ENCODE results near the gene C13orf46.

The C13orf46 gene

GRCh38 chr13:114015111-114015968 lies 41.5 kb upstream of the C13orf46 start:
- in situ Hi-C loops (cut with MboI; ENCODE audit: low sequenced_read_pairs), result no loop called here
- Histone ChIP-seq H3K9me3 (no peaks in the 10 kb centered on the region), H3K4me1 (no peaks in the 10 kb centered on the region), H3K27me3 (ENCODE audit: low read depth) (no peaks in the 10 kb centered on the region), H3K4me3 (no peak overlapping the region), H3K36me3 (replicated peaks) (no peaks in the 10 kb centered on the region)
- no peak for DNase-seq (ENCODE audit: low spot score in 2 of 2)

GRCh38 chr13:114013952-114014629 lies 40.2 kb upstream of the C13orf46 start:
- no peak overlapping the region for H3K4me3 ChIP-seq
- no peak for DNase-seq (ENCODE audit: low spot score in 2 of 2)
- in situ Hi-C loops (cut with MboI; ENCODE audit: low sequenced_read_pairs), result no loop called here
- no peaks in the 10 kb centered on the region for H3K4me1 ChIP-seq
- H3K27me3 ChIP-seq (ENCODE audit: low read depth), result no peaks in the 10 kb centered on the region
- no peaks in the 10 kb centered on the region for H3K36me3 ChIP-seq (replicated peaks)
- H3K9me3 ChIP-seq, result no peaks in the 10 kb centered on the region

DNA sequence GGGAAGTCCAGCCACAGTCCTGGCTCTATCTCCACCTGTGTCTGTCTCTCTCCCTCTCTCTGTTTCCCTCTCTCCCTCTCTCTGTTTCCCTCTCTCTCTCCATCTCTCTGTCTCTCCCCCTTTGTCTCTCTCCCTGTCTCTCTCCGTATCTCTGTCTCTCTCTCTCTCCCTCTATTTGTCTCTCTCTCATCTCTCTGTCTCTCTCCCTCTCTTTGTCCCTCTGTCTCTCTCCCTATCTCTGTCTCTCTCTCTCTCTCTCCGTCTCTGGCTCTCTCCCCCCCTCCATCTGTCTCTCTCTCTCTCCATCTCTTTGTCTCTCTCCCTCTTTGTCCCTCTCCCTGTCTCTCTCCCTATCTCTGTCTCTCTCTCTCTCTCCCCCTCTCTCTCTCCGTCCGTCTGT lies 39.5 kb upstream of the C13orf46 start:
- H3K27me3 ChIP-seq (ENCODE audit: low read depth), result no peaks in the 10 kb centered on the region
- H3K4me3 ChIP-seq, result no peak overlapping the region
- no peaks in the 10 kb centered on the region for H3K36me3 ChIP-seq (replicated peaks)
- no peaks in the 10 kb centered on the region for H3K4me1 ChIP-seq
- no peak for DNase-seq (ENCODE audit: low spot score in 2 of 2)
- H3K9me3 ChIP-seq, result no peaks in the 10 kb centered on the region
- in situ Hi-C loops (cut with MboI; ENCODE audit: low sequenced_read_pairs), result no loop called here

DNA sequence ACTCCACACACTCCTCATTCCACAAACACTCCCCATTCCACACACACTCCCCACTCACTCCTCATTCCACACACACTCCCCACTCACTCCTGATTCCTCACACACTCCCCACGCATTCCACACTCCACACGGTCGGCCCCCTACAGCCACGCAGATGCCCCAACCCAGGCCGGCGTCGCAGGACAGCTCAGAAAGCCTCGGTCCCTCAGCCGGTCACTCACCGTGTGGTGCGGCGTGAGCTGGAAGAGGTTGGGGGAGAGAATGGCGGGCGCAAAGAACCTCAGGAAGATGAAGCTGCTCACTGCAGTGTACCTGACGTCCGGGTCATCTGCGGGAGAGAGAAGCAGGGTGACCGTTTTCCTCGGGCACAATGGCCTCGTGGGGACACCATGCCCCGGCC lies 39.0 kb upstream of the C13orf46 start:
- Histone ChIP-seq H3K4me1 (no peaks in the 10 kb centered on the region), H3K4me3 (no peak overlapping the region), H3K36me3 (replicated peaks) (no peaks in the 10 kb centered on the region), H3K9me3 (no peaks in the 10 kb centered on the region), H3K27me3 (ENCODE audit: low read depth) (no peaks in the 10 kb centered on the region)
- no peak for DNase-seq (ENCODE audit: low spot score in 2 of 2)
- in situ Hi-C loops (cut with MboI; ENCODE audit: low sequenced_read_pairs), result no loop called here

DNA sequence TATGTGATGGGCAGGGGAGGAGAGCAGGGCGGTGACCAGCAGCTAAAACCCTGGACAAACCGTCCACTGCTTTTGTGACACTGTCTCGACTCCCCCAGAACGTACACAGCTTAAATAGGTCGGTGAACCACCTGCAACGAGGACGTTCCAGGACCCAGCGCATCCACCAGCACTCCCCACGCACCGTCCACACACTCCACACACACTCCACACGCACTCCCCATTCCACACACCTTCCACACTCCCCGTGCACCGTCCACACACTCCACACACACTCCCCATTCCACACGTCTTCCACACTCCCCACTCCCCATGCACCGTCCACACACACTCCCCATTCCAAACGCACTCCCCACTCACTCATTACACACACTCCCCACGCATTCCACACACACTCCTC lies 38.3 kb upstream of the C13orf46 start:
- Histone ChIP-seq H3K27me3 (ENCODE audit: low read depth) (no peaks in the 10 kb centered on the region), H3K4me1 (no peaks in the 10 kb centered on the region), H3K36me3 (replicated peaks) (no peaks in the 10 kb centered on the region), H3K4me3 (no peak overlapping the region), H3K9me3 (no peaks in the 10 kb centered on the region)
- DNase-seq (ENCODE audit: low spot score in 2 of 2), result no peak
- in situ Hi-C loops (cut with MboI; ENCODE audit: low sequenced_read_pairs), result no loop called here

GRCh38 chr13:114011226-114011625 lies 37.4 kb upstream of the C13orf46 start:
- Histone ChIP-seq H3K4me3 (no peak overlapping the region), H3K9me3 (no peaks in the 10 kb centered on the region), H3K27me3 (ENCODE audit: low read depth) (no peaks in the 10 kb centered on the region), H3K36me3 (replicated peaks) (no peaks in the 10 kb centered on the region), H3K4me1 (no peaks in the 10 kb centered on the region)
- DNase-seq (ENCODE audit: low spot score in 2 of 2), result no peak
- in situ Hi-C loops (cut with MboI; ENCODE audit: low sequenced_read_pairs), result no loop called here

DNA sequence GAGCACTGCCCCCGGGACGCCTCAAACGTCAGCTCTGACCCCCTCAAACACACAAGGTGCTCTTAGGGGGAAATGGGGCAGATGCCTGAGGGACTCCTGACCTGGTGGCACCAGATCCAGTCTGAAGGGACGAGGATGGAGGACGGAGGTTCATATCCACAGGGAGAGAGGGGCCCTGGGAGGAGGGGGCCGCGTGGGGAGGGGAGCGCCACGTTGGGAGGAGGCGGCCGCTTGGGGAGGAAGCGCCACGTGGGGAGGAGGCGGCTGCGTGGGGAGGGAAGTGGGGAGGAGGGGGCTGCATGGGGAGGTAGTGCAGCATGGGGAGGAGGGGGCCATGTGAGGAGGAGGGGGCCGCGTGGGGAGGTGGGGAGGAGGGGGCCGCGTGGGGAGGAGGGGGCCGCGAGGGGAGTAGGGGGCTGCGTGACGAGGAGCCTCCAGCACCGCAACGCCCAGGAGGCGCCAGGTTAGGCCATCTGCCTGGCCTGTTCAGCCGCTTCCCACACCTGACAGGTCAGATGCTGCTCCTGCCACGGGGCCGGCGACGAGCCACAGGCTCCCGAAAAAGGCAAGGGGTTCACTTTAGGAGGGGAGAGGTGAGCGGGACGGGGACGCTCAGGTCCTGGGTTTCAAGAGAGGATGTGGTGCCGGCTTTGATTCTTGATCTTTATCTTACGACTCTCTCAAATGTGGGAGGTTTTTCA lies 36.7 kb upstream of the C13orf46 start:
- no peak for DNase-seq (ENCODE audit: low spot score in 2 of 2)
- H3K9me3 ChIP-seq, result no peaks in the 10 kb centered on the region
- no peaks in the 10 kb centered on the region for H3K27me3 ChIP-seq (ENCODE audit: low read depth)
- H3K36me3 ChIP-seq (replicated peaks), result no peaks in the 10 kb centered on the region
- no peaks in the 10 kb centered on the region for H3K4me1 ChIP-seq
- in situ Hi-C loops (cut with MboI; ENCODE audit: low sequenced_read_pairs), result no loop called here
- H3K4me3 ChIP-seq, result no peak overlapping the region

- in situ Hi-C loops (cut with MboI; ENCODE audit: low sequenced_read_pairs), result no loop called here
- Histone ChIP-seq H3K27me3 (ENCODE audit: low read depth) (no peaks in the 10 kb centered on the region), H3K36me3 (replicated peaks) (no peaks in the 10 kb centered on the region), H3K4me3 (no peak overlapping the region), H3K4me1 (no peaks in the 10 kb centered on the region), H3K9me3 (no peaks in the 10 kb centered on the region)
- no peak for DNase-seq (ENCODE audit: low spot score in 2 of 2)
Measured at GRCh38 chr13:114009590-114010400, 35.9 kb upstream of the C13orf46 start.

DNA sequence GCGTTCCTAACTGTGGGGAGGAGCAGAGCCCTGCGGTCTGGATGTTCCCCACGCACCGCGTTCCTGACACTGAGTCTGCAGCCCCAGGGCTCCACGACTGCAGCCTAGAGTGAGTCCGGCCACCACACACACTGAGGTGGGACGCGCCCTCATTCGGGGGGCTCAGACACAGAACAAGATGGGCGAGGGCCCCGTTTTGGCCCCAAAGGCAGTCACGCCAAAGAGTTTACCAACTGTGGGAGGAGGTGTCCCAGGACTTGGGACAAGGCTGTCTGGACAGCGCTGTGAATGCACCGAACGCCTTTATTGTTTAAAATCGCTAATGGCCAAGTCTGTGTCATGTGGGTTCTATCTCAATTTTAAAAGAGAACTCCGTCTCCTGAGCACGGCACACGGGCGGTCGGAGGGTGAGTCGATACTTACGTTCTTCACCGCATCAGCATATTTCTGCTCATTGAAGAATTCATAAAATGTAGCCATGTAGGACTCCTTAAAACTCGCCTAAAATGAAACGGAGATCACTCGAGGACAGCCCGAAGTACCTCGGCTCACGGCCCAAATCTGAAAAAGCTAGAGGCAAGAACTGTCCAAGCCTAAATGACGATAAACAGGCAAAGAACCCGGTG lies 35.2 kb upstream of the C13orf46 start:
- in situ Hi-C loops (cut with MboI; ENCODE audit: low sequenced_read_pairs), result no loop called here
- no peaks in the 10 kb centered on the region for H3K27me3 ChIP-seq (ENCODE audit: low read depth)
- no peaks in the 10 kb centered on the region for H3K36me3 ChIP-seq (replicated peaks)
- H3K9me3 ChIP-seq, result no peaks in the 10 kb centered on the region
- H3K4me1 ChIP-seq, result no peaks in the 10 kb centered on the region
- H3K4me3 ChIP-seq, result no peak overlapping the region
- no peak for DNase-seq (ENCODE audit: low spot score in 2 of 2)

DNA sequence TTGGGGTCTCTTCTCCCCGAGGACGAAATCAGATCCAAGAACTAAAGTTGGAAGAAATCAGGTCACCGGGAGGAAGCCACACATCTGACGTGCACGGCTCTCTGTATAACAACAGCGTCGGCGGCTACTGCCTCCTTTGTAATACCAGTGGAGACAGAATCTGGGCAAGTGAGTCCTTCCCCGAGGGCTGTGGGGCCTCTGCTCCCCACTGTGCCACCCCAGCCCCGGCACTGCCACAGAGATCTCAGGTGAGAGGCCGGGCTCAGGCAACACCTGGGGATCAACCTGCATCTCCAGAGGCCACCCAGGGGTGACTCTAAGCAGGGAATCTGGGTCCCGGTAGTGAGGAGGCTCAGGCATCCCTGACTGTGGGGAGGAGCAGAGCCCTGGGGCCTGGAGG lies 33.7 kb upstream of the C13orf46 start:
- Histone ChIP-seq H3K4me3 (no peak overlapping the region), H3K4me1 (no peaks in the 10 kb centered on the region), H3K9me3 (no peaks in the 10 kb centered on the region), H3K36me3 (replicated peaks) (no peaks in the 10 kb centered on the region), H3K27me3 (ENCODE audit: low read depth) (no peaks in the 10 kb centered on the region)
- no peak for DNase-seq (ENCODE audit: low spot score in 2 of 2)
- in situ Hi-C loops (cut with MboI; ENCODE audit: low sequenced_read_pairs), result no loop called here

GRCh38 chr13:114005206-114005724 lies 31.4 kb upstream of the C13orf46 start:
- DNase-seq (ENCODE audit: low spot score in 2 of 2), result no peak
- H3K4me3 ChIP-seq, result no peak overlapping the region
- H3K27me3 ChIP-seq (ENCODE audit: low read depth), result no peaks in the 10 kb centered on the region
- in situ Hi-C loops (cut with MboI; ENCODE audit: low sequenced_read_pairs), result no loop called here
- no peaks in the 10 kb centered on the region for H3K4me1 ChIP-seq
- no peaks in the 10 kb centered on the region for H3K36me3 ChIP-seq (replicated peaks)
- no peaks in the 10 kb centered on the region for H3K9me3 ChIP-seq

DNA sequence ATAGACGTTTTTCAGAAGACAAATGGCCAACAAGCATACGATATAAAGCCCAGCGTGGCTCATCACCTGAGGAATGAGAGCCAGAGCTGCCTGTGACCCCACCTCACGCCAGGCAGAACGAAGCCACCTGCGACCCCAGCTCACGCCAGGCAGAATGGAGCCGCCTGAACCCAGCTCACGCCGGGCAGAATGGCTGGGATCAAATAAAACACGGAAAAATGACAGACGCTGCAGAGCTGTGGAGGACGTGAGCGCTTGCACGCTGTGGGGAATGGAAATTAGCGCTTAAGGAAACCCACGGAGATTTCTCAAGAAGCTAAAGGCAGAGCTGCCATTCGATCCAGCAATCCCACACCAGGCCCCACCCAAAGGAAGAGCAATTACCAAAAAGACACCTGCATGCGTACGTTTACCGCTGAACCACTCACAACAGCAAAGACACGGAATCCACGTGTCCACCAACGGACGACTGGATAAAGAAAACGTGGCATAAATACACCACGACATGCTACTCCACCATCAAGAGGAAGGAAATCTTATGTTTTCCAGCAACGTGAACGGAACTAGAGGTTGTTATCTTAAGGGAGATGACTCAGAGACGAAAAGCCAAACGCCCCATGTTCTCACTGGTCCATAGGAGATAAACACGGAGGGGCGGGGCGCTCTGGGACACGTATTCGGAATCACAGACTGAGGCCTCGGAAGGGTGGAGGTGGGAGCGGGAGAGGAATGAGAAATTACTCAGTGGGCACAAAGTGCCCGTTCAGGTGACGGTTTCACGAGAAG lies 30.7 kb upstream of the C13orf46 start:
- H3K4me1 ChIP-seq, result no peaks in the 10 kb centered on the region
- H3K9me3 ChIP-seq, result no peaks in the 10 kb centered on the region
- in situ Hi-C loops (cut with MboI; ENCODE audit: low sequenced_read_pairs), result no loop called here
- no peak overlapping the region for H3K4me3 ChIP-seq
- no peaks in the 10 kb centered on the region for H3K27me3 ChIP-seq (ENCODE audit: low read depth)
- H3K36me3 ChIP-seq (replicated peaks), result no peaks in the 10 kb centered on the region
- no peak for DNase-seq (ENCODE audit: low spot score in 2 of 2)

Data from HAP-1 (cell line).